Rectal smooth muscle tissue (tissue), 1 donor: Measurements from ENCODE around the gene CARD9.

Source experiments
- H3K27ac ChIP-seq: one replicate; pipeline ENCODE4 v1.7.0; 2013; ENCODE audit warnings: low read depth, low read length, inconsistent platforms
- H3K27me3 ChIP-seq: one replicate; pipeline ENCODE4 v1.7.0; 2013; ENCODE audit warnings: low read length; ENCODE audit not compliant: control insufficient read depth, insufficient read depth
- H3K36me3 ChIP-seq: one replicate; pipeline ENCODE4 v1.7.0; 2013; ENCODE audit warnings: low read length; ENCODE audit not compliant: control insufficient read depth, insufficient read depth
- H3K4me1 ChIP-seq: one replicate; pipeline ENCODE4 v1.7.0; 2013; ENCODE audit warnings: low read length; ENCODE audit not compliant: control insufficient read depth, insufficient read depth
- H3K4me3 ChIP-seq: one replicate; pipeline ENCODE4 v1.7.0; 2013; ENCODE audit warnings: low read length
- H3K9ac ChIP-seq: one replicate; pipeline ENCODE4 v1.7.0; 2013; ENCODE audit warnings: low read length

The CARD9 gene, protein sequence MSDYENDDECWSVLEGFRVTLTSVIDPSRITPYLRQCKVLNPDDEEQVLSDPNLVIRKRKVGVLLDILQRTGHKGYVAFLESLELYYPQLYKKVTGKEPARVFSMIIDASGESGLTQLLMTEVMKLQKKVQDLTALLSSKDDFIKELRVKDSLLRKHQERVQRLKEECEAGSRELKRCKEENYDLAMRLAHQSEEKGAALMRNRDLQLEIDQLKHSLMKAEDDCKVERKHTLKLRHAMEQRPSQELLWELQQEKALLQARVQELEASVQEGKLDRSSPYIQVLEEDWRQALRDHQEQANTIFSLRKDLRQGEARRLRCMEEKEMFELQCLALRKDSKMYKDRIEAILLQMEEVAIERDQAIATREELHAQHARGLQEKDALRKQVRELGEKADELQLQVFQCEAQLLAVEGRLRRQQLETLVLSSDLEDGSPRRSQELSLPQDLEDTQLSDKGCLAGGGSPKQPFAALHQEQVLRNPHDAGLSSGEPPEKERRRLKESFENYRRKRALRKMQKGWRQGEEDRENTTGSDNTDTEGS

GRCh38 chr9:136373300-136374182, at the start of gene CARD9:
CARD9 (minus strand) TSS chr9:136373669; CDS start chr9:136372078, 1,591 bp downstream.
- peak within 1 kb of the TSS; percentile 5 for H3K4me3 ChIP-seq
- H3K4me1 ChIP-seq: peaks cover 2% of the 10 kb centered on the region
- no peaks in the 10 kb centered on the region for H3K27me3 ChIP-seq
- H3K9ac ChIP-seq: no peak within 1 kb of the TSS
- H3K27ac ChIP-seq: no peak within 1 kb of the TSS
- no peaks in the 10 kb centered on the region for H3K36me3 ChIP-seq

DNA sequence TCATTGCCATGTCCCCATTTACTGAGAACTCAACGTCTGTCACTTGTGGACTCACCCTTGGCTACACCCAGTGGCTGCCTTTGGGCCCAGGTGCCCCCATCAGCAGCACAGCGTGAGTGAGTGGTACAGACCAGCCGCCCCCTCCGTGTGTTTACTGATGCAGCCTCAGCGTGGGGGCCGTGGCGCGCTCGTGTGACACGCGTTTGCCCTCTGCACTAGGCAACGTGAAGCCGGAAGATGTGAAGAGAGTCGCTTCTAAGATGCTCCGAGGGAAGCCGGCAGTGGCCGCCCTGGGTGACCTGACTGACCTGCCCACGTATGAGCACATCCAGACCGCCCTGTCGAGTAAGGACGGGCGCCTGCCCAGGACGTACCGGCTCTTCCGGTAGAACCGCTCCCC, 49.4 kb upstream of the CARD9 start:
- H3K4me3 ChIP-seq: no peak overlapping the region
- H3K27me3 ChIP-seq: no peaks in the 10 kb centered on the region
- no peaks in the 10 kb centered on the region for H3K4me1 ChIP-seq
- no peak overlapping the region for H3K27ac ChIP-seq
- peaks cover 35% of the 10 kb centered on the region for H3K36me3 ChIP-seq
- no peak overlapping the region for H3K9ac ChIP-seq

- no peak overlapping the region for H3K4me3 ChIP-seq
- H3K4me1 ChIP-seq: no peaks in the 10 kb centered on the region
- peaks cover 43% of the 10 kb centered on the region for H3K36me3 ChIP-seq
Measured at GRCh38 chr9:136421791-136422190, 48.3 kb upstream of the CARD9 start.

GRCh38 chr9:136419092-136419420, 45.6 kb upstream of the CARD9 start:
- Histone ChIP-seq H3K36me3 (peaks cover 62% of the 10 kb centered on the region), H3K4me3 (no peak overlapping the region), H3K27ac (no peak overlapping the region), H3K4me1 (no peaks in the 10 kb centered on the region), H3K27me3 (no peaks in the 10 kb centered on the region), H3K9ac (no peak overlapping the region)

More at GRCh38 chr9:136421791-136422190, 48.3 kb upstream of the CARD9 start:
- no peak overlapping the region for H3K27ac ChIP-seq
- no peaks in the 10 kb centered on the region for H3K27me3 ChIP-seq
- H3K9ac ChIP-seq: no peak overlapping the region

- Histone ChIP-seq H3K36me3 (peaks cover 63% of the 10 kb centered on the region), H3K4me1 (no peaks in the 10 kb centered on the region), H3K27ac (no peak overlapping the region), H3K4me3 (no peak overlapping the region), H3K27me3 (no peaks in the 10 kb centered on the region), H3K9ac (no peak overlapping the region)
Measured at GRCh38 chr9:136418182-136419091, 45.0 kb upstream of the CARD9 start.

DNA sequence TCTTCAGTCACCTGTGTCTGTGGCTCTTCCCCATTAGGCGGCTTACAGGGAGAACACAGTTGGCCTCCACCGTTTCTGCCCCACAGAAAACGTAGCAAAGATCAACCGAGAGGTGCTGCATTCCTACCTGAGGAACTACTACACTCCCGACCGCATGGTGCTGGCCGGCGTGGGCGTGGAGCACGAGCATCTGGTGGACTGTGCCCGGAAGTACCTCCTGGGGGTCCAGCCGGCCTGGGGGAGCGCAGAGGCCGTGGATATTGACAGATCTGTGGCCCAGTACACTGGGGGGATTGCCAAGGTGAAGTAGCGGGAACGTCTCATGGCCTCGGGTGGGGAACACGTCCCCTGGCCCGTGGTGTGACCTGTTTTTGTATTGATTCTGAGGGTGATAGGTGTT, 43.4 kb upstream of the CARD9 start:
- no peak overlapping the region for H3K27ac ChIP-seq
- H3K27me3 ChIP-seq: no peaks in the 10 kb centered on the region
- H3K9ac ChIP-seq: no peak overlapping the region
- H3K36me3 ChIP-seq: peaks cover 57% of the 10 kb centered on the region
- H3K4me3 ChIP-seq: no peak overlapping the region
- no peaks in the 10 kb centered on the region for H3K4me1 ChIP-seq

GRCh38 chr9:136416427-136416826, 43.0 kb upstream of the CARD9 start:
- peaks cover 3% of the 10 kb centered on the region for H3K4me1 ChIP-seq
- peaks cover 54% of the 10 kb centered on the region for H3K36me3 ChIP-seq
- no peaks in the 10 kb centered on the region for H3K27me3 ChIP-seq
- no peak overlapping the region for H3K9ac ChIP-seq
- H3K27ac ChIP-seq: no peak overlapping the region
- no peak overlapping the region for H3K4me3 ChIP-seq

DNA sequence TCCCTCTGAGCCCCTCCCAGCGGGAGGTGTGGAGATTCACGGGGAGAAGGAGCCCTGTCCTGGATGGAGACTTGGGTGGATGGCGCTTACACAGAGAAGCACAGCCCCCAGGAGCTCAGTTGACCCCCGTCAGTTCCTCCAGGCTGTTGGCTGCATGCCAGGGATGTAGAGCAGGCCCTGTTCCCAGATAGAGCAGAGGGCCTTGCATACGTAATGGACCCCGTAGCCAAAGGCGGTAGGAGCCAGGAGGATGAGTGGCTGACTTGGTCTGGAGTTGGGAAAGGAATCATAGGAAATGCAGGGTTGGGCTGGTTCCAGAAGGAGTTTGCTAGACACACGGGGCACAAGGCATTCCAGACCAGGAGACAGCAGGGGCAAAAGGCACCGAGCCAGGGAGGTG, 39.5 kb upstream of the CARD9 start:
- H3K27ac ChIP-seq: no peak overlapping the region
- H3K27me3 ChIP-seq: no peaks in the 10 kb centered on the region
- no peak overlapping the region for H3K4me3 ChIP-seq
- no peak overlapping the region for H3K9ac ChIP-seq
- H3K4me1 ChIP-seq: peaks cover 11% of the 10 kb centered on the region
- peaks cover 39% of the 10 kb centered on the region for H3K36me3 ChIP-seq

DNA sequence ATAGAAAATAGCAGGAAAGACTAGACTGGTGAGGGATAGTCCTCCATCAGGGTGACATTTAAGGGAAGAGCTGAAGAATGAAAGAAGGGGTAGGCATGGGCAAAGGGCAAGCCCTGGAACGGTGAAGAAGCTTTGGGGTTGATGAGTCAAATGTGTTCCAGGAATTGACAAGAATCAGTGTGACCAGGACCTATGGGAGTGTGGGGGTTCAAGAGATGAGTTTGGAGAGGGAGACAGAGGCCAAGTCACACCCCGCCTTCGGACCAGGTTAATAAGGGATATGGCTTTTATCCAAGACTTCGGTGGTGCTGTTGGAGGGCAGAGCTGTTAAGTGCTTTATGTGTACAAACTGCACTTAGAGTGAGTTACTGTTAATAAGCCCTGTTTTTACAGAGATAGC, 37.9 kb upstream of the CARD9 start:
- peak overlapping the region; percentile 75 for H3K9ac ChIP-seq
- H3K36me3 ChIP-seq: peaks cover 29% of the 10 kb centered on the region

GRCh38 chr9:136410500-136411287, 37.2 kb upstream of the CARD9 start, which contains the start of the genes ENTR1 and PMPCA:
ENTR1 (minus strand) TSS chr9:136410614; CDS start chr9:136410397, 217 bp downstream.
PMPCA (plus strand) TSS chr9:136410658; CDS start chr9:136410669, 11 bp downstream.
- no peaks in the 10 kb centered on the region for H3K27me3 ChIP-seq
- H3K4me1 ChIP-seq: peaks cover 11% of the 10 kb centered on the region
- H3K36me3 ChIP-seq: peaks cover 23% of the 10 kb centered on the region
- peak within 1 kb of the TSS; percentile 96 for H3K4me3 ChIP-seq
- peak within 1 kb of the TSS; percentile 75 for H3K27ac ChIP-seq
- H3K9ac ChIP-seq: peak within 1 kb of the TSS; percentile 75

More for the DNA sequence above, 37.9 kb upstream of the CARD9 start:
- Histone ChIP-seq H3K4me1 (peaks cover 11% of the 10 kb centered on the region), H3K4me3 (peak overlapping the region; percentile 96), H3K27me3 (no peaks in the 10 kb centered on the region), H3K27ac (no peak overlapping the region)
